Activated T-helper 1 cell treated with Interleukin-2 at 50 U/mL for 16 hours (primary cell): ENCODE results near the gene GALNT16.
"Not testable (repeated sequence)": the region's sequence is repeated elsewhere in the genome, so short reads cannot be mapped to it uniquely, and the experiment has no call there.

ENCODE experiments used
- DNase-seq: peaks from one replicate; pipeline ENCODE4 v3.0.0-alpha.2; 2020; ENCODE audit warnings: low read depth

GALNT16 gene

DNA sequence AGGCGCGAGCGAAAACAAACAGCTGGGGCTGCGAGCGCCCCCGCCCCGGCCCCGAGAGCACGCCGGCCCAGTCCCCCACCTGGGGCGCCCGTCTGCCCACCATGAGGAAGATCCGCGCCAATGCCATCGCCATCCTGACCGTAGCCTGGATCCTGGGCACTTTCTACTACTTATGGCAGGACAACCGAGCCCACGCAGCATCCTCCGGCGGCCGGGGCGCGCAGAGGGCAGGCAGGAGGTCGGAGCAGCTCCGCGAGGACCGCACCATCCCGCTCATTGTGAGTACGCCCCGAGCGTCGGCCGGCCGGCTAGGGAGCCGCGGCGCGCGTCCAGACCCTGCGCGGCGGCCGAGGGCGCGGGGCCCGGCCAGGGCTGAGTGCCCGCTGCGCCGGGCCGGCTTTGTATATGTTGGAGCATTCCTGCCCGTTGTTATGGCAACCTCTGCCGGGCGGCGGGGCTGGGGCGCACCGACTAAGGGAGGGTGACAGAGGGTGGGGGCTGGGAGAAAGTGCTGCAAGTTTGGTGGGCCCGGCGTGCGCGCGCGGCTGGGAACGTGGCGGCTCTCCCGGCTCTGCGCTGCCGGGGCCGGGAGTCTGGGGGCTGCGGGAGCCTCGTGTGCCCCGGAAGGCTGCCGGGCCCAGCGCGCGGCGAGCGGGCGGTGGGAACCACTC lies 367 bp downstream of the GALNT16 start:
- DNase-seq = no peak

DNA sequence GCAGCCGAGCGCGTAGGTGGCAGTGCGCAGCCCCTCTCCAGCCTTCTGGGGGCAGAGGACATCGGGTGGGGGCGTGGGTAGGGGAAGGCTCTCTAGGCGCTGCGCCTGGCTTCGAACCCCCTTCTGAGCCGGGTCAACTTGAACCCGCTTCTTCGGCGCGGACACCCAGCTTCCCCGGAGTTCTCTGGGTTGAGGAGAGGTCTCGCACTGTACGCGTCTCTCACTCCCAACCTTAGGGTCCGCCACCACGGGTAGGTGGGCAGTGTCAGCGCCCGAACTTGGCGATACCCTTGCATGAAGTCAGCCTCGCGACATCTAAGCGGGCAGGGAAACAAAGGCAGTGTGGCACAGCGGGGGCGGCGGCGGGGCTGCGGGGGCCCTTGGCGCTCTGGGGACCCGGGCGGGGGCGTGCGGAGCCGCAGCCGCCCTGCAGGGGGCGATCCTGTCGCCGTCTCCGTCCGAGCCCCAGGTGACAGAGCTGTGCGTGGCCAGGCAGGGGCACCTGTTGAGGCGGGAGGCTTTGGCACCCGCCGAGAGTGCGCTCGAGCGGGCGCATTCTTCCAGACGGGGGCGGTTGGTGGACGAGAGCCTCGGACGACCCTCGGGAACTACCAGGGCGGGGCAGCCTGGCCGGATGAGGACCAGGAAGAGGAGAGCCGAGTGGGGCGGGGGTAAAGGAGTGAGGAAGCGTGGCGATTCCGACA lies 1.1 kb downstream of the GALNT16 start:
- no peak for DNase-seq

DNA sequence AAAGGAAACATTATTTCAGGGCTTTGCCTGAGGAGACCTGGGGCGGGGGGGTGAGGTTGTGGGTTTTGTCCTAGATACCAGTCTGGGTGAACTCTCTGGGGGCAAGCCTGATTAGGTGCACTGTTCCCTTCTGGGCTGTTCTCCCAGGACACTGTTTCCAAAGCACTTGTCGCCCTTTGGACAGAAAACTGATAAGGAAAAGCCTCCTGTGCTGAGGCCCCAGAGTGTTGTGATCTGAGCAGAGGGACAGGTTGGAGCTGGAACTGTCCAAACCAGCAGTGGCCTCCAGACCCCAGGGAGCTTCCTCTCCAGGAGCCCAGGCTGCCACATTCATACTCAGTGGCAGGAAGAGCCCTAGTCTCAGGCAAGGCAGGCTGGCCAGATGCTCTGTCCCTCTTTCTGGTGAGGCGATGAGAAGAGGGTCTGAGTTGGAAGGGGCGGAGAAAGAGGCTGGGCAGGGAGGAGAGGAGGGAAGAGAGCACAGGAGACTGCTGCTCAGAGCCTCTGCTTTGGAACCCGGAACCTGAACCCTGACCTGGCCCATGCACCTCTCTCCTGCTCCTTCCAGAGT lies 1.9 kb downstream of the GALNT16 start:
- no peak for DNase-seq

DNA sequence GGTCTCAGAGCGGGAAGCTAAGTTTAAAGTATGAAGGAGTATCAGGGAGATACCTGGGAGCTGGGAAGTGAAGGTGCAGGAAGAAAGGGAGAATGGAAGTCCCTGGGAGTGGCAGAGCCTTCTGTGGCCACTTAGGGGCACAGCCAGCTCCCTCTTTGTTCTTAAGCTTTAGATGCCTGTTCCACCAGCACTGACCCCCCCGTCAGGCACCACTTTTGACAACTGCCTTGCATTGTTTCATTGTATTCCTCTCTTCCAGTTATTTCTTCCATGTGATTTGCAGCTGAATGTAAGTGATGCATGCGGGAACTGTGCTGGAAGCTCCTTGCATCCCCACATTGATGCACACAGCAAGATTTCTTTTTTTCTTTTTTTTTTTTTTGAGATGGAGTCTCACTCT lies 2.6 kb downstream of the GALNT16 start:
- DNase-seq = no peak

DNA sequence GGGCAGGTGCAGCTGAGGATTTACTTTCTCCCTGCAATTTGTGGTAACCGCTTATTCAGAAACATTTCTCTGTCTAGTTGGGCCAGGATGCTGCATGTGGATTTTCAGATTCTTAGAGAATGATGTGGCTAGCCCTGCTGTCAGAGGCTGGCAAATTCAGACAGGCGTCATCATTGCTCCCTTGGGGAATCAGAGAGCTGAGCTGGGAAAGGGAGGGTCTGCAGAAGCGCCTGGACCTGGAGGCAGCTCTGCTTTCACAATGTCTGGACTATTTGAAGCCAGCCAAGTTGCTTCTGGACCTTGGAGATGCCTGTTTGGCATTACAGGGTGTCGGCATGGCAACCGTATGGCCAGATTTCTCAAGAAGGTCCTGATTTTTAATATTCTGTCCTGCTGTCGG lies 3.4 kb downstream of the GALNT16 start:
- DNase-seq = no peak

DNA sequence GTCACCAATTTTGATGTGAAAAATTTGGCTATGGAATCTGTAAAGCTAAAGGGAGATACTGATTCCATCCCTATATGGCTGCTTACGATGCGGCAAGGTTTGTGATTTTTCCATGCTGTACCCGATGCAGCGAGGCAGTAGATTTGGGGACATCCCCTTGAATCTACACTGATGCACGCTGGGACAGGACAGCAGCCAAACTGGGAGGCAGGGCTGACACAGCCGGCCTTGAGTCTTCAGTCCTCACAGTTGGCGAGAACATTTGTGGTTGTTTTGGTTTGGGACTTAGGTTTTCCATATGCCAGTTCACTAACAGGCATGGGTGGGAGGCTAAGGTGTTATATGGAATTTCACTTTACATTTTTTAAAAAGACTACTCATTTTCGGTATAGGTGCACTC lies 3.8 kb downstream of the GALNT16 start:
- DNase-seq = no peak

DNA sequence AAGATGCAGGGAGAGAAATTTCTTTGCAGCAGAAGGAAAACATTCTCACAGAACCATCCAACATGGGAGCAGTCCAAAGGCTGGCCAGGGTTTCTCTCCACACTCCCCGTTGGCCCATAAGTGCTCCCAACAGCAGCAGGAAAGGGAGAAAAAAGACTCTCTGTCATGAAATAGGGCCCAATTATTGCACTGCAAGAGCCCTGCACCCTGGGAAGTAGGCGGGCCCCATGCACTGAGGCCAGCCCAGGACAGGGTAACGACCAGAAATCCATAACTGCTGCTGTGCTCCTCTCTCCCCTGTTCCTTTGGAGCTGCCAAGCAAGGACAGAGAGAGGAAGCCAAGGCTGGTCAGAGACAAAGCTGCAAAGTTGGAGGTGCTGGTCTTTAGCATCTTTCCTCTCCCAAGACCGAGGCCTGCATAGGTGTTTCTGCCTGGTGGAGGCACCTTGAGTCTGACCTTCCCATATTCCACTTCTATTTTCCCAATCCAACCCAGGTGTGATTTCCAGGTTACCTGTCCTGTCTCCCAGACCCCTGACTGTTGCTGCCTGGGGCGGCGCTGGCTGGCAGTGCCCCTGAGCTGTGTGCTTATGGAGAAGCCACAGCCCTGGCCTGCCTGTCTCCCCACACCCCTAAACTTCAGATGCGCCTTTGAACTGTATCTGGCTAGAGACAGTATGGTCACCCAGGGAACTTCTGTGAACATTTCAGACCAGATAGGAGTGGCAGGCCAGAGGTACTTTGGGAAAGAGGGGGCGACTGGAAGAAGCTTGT lies 6.8 kb downstream of the GALNT16 start:
- no peak for DNase-seq

DNA sequence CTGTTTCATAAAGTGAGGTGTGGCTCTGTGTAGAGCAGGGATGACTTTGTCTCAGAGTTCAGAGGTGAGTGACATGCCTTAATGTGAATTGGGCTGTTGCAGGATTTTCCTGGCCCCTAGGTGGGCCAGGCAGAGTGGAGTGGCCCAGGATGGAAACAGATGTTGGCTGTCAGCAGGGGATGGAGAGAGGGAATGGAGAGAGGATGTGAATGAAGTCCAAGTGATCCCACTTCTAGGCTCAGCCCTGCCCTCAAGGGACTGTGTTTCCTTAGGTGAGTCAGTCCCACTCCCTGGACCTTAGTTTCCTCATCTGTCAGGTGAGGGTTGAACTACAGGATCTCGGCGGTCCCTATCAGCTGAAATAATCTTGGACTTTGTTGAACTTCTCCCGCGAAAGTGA lies 7.5 kb downstream of the GALNT16 start:
- no peak for DNase-seq

DNA sequence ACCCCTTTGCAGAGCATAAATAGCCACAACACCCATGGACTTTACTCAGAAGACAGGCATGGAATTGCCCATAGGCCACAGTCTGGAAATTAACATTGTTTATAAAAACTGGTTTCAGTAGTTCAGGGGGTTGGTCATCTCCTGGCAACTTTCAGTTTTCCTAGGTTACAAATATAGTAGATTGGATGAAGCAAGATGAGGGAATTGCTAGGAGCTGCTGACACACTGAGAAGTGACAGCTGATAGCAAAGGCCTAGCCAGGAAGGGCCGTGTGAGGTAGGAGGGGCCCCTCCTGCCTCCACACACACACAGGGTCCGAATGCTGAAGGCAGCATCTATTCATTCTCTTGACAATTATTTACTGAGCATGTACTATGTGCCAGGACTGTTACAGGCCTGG lies 8.3 kb downstream of the GALNT16 start:
- DNase-seq = no peak

DNA sequence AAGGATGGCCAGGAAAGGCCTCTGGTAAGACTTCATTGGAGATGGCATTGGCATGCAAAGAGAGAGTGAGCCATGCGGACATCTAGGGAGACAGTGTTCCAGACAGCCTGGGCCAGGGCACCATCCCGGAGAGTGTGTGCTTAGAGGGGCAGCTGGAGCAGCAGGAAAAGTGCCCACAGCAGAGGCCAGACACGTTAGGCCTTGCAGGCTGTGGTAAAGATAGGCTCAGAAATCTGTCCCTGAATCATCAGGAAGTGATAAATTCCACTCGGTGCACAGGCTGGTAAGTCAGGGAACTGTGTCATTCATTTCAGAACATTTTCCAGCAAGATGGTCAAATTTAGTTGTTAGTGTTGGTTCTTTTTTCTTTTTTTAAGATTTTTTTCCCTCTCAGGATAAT lies 8.8 kb downstream of the GALNT16 start:
- no peak for DNase-seq

DNA sequence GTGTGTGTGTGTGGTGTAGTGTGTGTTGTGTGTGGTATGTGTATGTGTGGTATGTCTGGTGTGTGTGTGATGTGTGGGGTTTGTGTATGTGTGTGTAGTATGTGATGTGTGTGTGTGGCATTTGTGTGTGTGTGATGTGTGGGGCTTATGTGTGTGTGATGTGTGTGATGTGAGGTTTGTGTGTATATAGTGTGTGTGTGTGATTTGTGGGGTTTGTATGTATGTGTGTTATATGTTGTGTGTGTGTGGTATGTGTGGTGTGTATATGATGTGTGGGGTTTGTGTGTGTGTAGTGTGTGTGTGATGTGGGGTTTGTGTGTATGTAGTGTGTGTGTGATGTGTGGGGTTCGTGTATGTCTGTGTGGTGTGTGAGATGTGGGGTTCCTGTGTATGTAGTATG lies 9.4 kb downstream of the GALNT16 start:
- no peak for DNase-seq

DNA sequence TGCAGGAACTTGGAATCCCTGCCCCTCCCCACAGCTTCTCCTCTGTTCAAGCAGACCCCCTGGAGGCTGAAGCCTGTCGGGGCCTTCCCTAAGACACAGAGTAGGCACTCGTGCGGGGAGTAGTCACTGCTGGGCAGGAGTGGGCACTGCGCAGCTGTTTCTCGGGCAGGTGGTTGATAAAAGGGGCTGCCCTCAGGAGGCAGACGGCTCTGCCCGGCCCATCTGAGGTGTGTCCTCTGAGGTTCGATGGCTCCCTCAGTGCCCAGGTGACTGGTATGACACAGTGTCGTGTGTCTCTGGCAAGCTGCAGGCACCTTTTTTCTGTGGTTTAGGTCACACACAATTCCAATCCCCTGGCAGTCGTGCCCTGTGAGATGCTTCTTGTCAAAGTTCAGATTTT lies 10.1 kb downstream of the GALNT16 start:
- DNase-seq = no peak

DNA sequence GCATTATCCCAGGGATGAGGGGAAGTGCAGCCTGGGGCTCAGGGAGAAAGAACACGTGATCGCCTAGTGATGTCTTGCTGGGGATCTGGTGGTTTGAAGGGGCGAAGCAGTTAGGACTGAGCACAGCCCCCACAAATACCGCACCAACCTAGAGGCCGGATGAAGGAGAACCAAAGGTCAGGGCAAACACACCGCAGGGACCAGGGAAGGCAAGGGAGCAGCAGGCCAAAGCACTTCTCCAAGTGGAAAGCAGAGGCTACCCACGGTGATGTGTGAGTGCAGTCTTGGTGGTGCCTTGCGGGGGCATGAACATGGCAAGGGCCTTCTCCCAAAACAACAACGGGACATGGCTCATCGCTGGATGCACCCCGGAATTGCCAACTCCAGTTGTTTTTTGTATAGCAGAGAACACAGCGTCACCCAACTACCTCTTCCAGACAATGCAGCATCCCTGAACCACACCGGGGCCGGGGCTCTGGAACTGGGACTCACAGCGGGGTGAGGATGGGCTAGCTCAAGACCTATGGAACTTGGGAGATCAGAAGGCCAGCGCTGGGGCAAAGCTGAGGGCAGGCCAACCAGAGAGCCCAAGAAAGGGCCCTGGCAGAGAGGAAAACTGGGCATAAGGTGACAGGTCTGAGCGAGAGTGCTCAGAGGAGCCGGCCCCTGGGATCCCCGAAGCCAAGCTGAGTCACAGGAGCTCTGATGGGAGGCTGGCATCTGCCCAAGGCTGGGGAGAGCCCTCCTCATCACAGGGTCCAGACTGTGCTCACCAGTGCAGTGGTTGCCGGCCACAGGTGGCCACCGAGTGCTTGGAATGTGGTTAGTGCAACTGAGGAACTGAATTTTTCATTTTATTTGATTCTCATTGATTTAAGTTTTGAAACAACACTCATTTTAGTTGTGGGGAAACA lies 11.1 kb downstream of the GALNT16 start:
- DNase-seq = no peak

DNA sequence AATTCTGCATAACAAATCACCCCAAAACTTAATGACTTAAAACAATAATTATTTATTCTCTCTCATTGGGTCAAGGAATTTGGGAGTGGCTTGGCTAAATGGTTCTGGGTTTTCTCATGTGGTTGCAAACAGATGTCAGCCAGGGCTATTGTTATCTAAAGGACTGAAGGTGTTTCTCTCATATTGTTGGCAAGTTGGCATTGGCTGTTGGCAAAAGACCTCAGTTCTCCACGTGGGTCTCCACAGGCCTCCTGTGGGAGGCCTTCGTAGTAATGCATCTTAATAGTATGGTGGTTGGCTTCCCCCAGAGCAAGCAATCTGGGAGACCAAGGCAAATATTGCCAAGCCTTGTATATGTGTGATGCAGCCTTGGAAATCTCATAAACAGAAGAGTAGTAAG lies 14.4 kb downstream of the GALNT16 start:
- DNase-seq = no peak

DNA sequence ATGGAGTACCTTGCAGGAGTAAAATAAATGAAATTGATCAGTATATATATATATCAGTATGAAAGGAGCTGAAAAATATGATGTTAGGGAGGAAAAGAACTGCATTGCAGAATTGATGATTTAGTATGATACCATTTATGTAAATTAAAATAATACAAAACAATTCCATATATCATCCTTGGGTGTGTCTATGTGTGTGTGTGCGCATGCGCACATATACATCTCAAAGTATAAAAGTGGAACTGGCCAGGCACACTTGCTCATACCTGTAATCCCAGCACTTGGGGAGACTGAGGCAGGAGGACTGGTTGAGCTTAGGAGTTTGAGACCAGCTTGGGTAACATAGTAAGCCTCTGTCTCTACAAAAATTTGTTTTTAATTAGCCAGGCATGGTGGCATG lies 15.4 kb downstream of the GALNT16 start:
- DNase-seq = no peak

DNA sequence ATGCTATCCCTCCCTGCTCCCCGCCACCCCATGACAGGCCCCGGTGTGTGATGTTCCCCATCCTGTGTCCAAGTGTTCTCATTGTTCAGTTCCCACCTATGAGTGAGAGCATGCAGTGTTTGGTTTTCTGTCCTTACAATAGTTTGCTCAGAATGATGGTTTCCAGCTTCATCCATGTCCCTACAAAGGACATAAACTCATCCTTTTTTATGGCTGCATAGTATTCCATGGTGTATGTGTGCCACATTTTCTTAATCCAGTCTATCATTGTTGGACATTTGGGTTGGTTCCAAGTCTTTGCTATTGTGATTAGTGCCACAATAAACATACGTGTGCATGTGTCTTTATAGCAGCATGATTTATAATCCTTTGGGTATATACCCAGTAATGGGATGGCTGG lies 17.4 kb downstream of the GALNT16 start:
- not testable (repeated sequence) for DNase-seq

DNA sequence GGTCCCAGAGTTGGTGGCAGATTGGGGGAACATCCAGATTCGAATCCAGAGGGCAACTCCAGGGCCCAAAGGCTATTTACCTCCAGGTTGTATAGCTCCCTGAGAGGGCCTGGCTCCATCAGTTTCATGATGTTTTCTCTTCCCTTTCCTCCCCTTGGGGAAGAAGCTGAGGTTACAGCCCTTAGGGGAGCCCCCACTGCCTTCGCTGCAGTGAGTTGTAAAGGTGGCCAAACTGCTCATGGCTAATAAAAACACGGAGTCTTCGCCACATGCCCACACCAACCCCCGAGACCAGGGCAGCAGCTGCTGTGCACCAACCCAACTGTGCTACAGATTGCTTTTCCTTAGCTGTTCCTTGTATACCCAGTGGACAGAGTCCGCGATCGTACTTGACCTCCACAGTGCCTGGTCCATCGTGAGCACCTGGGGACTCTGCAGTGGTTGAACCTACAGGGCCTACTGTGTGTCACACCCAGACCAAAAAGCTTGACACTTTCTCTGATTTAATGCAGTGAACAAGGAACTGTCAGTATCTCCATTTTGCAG lies 20.9 kb downstream of the GALNT16 start:
- no peak for DNase-seq

DNA sequence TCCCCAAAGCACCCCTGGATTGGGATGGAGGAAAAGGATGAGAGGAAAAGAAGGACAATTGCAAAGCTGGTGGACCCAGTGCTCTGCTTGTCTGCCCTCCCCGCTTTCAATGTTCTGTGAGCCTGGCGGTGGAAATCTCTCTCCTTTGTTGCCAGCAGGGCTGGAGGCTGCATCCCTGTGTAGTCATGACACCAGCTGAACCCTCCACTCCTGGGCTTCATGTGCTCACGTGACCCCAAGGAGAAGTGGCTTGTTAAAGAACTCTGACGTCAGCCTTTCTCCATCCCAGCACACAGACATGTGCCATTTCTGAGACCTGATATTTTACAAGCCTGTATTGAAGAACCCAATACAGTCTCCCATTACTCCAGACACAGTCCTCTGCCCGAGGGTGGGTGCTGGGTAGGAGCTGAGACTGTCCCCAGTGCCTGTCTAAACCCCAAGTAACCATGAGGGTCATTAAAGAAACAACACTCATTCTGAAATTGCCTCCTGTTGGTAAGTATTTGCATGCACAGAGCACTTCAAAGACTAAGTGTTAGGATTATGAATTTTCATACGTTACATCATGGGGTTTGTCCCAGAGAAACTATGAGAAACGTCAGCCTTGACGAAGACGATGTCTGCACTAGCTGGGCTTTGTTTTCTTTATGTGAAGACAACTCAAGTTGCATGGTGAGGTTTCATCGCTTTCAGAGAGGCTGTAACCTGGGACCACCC lies 21.7 kb downstream of the GALNT16 start:
- DNase-seq = no peak

DNA sequence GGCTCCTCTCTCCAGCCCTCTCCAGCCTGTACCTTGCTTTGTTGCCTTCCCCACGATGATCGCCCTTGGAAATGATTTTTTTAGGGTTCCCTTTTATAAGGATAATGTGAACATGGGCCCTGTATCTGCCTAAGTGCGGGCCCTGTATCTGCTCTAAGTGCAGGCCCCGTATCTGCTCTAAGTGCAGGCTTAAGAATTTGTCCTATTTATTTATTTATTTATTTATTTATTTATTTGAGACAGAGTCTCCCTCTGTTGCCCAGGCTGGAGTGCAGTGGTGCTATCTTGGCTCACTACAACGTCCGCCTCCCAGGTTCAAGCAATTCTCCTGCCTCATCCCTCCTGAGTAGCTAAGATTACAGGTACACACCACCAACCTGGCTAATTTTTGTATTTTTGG lies 22.5 kb downstream of the GALNT16 start:
- no peak for DNase-seq

DNA sequence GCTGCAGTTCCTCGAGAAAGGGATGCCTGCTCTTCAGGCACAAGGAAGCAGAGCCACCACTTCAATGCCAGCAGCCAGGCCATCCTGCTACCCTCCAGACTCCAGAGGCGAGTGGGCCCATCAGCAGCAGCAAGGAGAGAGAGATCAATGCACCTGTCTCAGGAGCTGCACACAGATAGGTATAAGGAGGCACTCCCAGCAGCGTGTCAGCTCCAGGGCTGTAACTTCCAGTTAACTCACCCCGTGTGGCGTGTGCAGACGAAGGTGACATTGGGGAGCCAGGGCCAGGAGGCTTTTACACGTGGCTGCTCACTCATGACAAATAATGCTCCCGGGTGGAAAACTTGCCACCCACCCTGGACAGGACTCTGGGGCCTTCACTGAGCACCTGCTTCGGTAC lies 24.2 kb downstream of the GALNT16 start:
- DNase-seq = no peak
